GM23338 (cell line): Measurements from ENCODE around the gene VKORC1L1. TPM values are rescaled to one million over a fixed set of nuclear protein-coding genes. Genes with fewer than 3 reads are reported as not detected.

Experiments used
- ATAC-seq: fragments of 200-7000 bp; cut with Tn5 transposase; 3 replicates; pipeline ENCODE4 v1.9.1; 2020
- DNase-seq: peaks from one replicate; pipeline ENCODE4 v3.0.0-alpha.2; 2015; ENCODE audit warnings: low spot score
- H2AFZ ChIP-seq: fragments of 200-600 bp; sonication (generic); 2 replicates; pipeline ENCODE4 v1.8.0; 2016; ENCODE audit warnings: antibody characterized with exemption, mild to moderate bottlenecking, moderate library complexity
- H3F3A ChIP-seq: fragments of 200-600 bp; sonication (generic); replicated peaks from 2 replicates; pipeline ENCODE4 v1.8.0; 2017; ENCODE audit warnings: antibody characterized with exemption, mixed run types, low read depth
- H3K27ac ChIP-seq: fragments of 200-600 bp; sonication (generic); 2 replicates; pipeline ENCODE4 v1.6.1; 2016; ENCODE audit warnings: low read depth
- H3K27me3 ChIP-seq: fragments of 200-600 bp; sonication (generic); 2 replicates; pipeline ENCODE4 v1.8.0; 2016; ENCODE audit warnings: mild to moderate bottlenecking, mixed run types, moderate library complexity; ENCODE audit not compliant: insufficient read depth
- H3K36me3 ChIP-seq: fragments of 200-600 bp; sonication (generic); 2 replicates; pipeline ENCODE4 v1.8.0; 2016; ENCODE audit warnings: mild to moderate bottlenecking; ENCODE audit not compliant: insufficient read depth
- H3K4me1 ChIP-seq: fragments of 200-600 bp; sonication (generic); 2 replicates; pipeline ENCODE4 v1.8.0; 2016; ENCODE audit warnings: mild to moderate bottlenecking, moderate library complexity; ENCODE audit not compliant: insufficient read depth
- H3K4me2 ChIP-seq: fragments of 200-600 bp; sonication (generic); 2 replicates; pipeline ENCODE4 v1.7.1; 2017; ENCODE audit warnings: mixed run types
- H3K4me3 ChIP-seq: fragments of 200-600 bp; sonication (generic); 2 replicates; pipeline ENCODE4 v1.6.1; 2016; ENCODE audit warnings: mixed run types
- H3K79me2 ChIP-seq: fragments of 200-600 bp; sonication (generic); replicated peaks from 2 replicates; pipeline ENCODE4 v1.8.0; 2017; ENCODE audit warnings: mild to moderate bottlenecking; ENCODE audit not compliant: insufficient read depth
- H3K9me2 ChIP-seq: fragments of 200-600 bp; sonication (generic); 2 replicates; pipeline ENCODE4 v1.8.0; 2017; ENCODE audit not compliant: insufficient read depth
- H4K20me1 ChIP-seq: fragments of 200-600 bp; sonication (generic); replicated peaks from 2 replicates; pipeline ENCODE4 v1.8.0; 2017; ENCODE audit warnings: mild to moderate bottlenecking; ENCODE audit not compliant: insufficient read depth
- H3K27ac Mint-ChIP-seq: 2 replicates; pipeline ENCODE4 v1.8.0; 2020; ENCODE audit warnings: inconsistent platforms, mild to moderate bottlenecking, moderate library complexity, mixed read lengths
- H3K27me3 Mint-ChIP-seq: 3 replicates; pipeline ENCODE4 v1.8.0; 2022; ENCODE audit warnings: low read depth, mild to moderate bottlenecking, moderate library complexity, mixed read lengths, inconsistent platforms; ENCODE audit not compliant: insufficient read depth, poor library complexity
- H3K36me3 Mint-ChIP-seq: 3 replicates; pipeline ENCODE4 v1.8.0; 2021; ENCODE audit warnings: low read depth, mild to moderate bottlenecking, inconsistent platforms, moderate library complexity, mixed read lengths
- H3K4me1 Mint-ChIP-seq: 3 replicates; pipeline ENCODE4 v1.8.0; 2020; ENCODE audit warnings: mild to moderate bottlenecking, inconsistent platforms, mixed read lengths
- H3K4me3 Mint-ChIP-seq: 3 replicates; pipeline ENCODE4 v1.8.0; 2021; ENCODE audit warnings: moderate library complexity, mild to moderate bottlenecking, inconsistent platforms, mixed read lengths
- H3K9me3 Mint-ChIP-seq: 3 replicates; pipeline ENCODE4 v1.8.0; 2020; ENCODE audit warnings: moderate library complexity, mild to moderate bottlenecking, inconsistent platforms, mixed read lengths
- CREB1 ChIP-seq: fragments of 250-450 bp; sonication (Bioruptor Pico); IDR thresholded peaks from 2 replicates; pipeline ENCODE4 v1.5.0; 2020; ENCODE audit warnings: low read depth, mild to moderate bottlenecking, moderate library complexity
- CTCF ChIP-seq, 2 experiments: fragments of 200-600 bp in 1 of 2; sonication (generic) in 1 of 2; conservative IDR thresholded peaks; 2 replicates each; pipeline versions ENCODE4 v1.5.1 to v1.6.1; 2016 to 2017; ENCODE audit warnings: antibody characterized with exemption in 2 of 2, low read depth in 2 of 2, mild to moderate bottlenecking in 2 of 2, moderate library complexity in 1 of 2
- ETS1 ChIP-seq: IDR thresholded peaks from 2 replicates; pipeline ENCODE4 v1.6.1; 2016; ENCODE audit warnings: antibody characterized with exemption
- EZH2 ChIP-seq: fragments of 200-600 bp; sonication (generic); IDR thresholded peaks from one replicate; pipeline ENCODE4 v1.8.0; 2017; ENCODE audit warnings: antibody characterized with exemption, mild to moderate bottlenecking, low read depth; ENCODE audit not compliant: unreplicated experiment
- JUNB ChIP-seq: IDR thresholded peaks from one replicate; pipeline ENCODE4 v1.6.1; 2016; ENCODE audit warnings: antibody characterized with exemption; ENCODE audit not compliant: unreplicated experiment
- NANOG ChIP-seq: IDR thresholded peaks from 2 replicates; pipeline ENCODE4 v1.6.1; 2016; ENCODE audit warnings: antibody characterized with exemption, borderline replicate concordance
- POLR2AphosphoS5 ChIP-seq: IDR thresholded peaks from 2 replicates; pipeline ENCODE4 v1.6.1; 2016; ENCODE audit warnings: antibody characterized with exemption, low read depth
- REST ChIP-seq: IDR thresholded peaks from one replicate; pipeline ENCODE4 v1.6.1; 2018; ENCODE audit warnings: antibody characterized with exemption; ENCODE audit not compliant: unreplicated experiment
- STAT1 ChIP-seq: IDR thresholded peaks from one replicate; pipeline ENCODE4 v1.6.1; 2016; ENCODE audit warnings: antibody characterized with exemption; ENCODE audit not compliant: unreplicated experiment
- ZNF114 ChIP-seq: fragments of 250-450 bp; sonication (Bioruptor Pico); IDR thresholded peaks from 2 replicates; pipeline ENCODE4 v1.5.0; 2020; ENCODE audit warnings: mild to moderate bottlenecking, moderate library complexity
- ZNF331 ChIP-seq: fragments of 250-450 bp; sonication (Bioruptor Pico); IDR thresholded peaks from 2 replicates; pipeline ENCODE4 v1.5.0; 2020; ENCODE audit warnings: low read depth, mild to moderate bottlenecking, moderate library complexity
- polyA plus RNA-seq: library from polyadenylated mRNA; unstranded; fragments of >200 nt; fragmentation: Nextera tagmentation; extraction: Ambion mirVana; gene quantifications from 2 replicates; pipeline ENCODE4 v1.2.1, GENCODE V29; 2016
- total RNA-seq: library from RNA; depleted of rRNA; stranded (reverse); fragments of >200 nt; shearing (Covaris generic); gene quantifications from 2 replicates; pipeline ENCODE4 v1.2.3, GENCODE V29; 2014

VKORC1L1 gene
- total and polyA plus RNA-seq, 2 experiments from 2014 or later = 21.5 to 30.3 TPM

DNA sequence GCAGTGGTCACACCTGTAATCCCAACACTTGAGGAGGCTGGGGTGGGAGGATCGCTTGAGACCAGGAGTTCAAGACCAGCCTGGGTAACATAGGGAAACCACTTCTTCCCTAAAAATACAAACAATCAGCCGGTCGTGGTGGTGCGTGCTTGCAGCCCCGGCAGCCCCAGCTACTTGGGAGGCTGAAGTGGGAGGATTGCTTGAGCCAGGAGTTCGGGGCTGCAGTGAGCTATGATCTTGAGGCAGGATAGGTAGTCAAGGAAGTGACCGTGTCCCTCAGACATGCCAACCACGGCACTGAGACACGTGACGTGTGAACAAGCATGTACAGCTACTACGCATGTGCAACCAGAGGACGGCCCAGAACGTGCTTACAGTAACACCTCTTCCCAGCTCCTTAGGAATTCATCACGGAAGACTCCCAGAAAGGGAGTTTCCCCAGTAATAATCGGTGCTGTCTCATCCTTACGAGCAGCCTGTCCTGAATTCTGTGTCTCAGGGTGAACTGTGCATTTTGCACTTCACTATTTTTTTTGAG lies 103.9 kb downstream of the VKORC1L1 start:
- H3K27ac Mint-ChIP-seq = no peak overlapping the region
- peaks cover 6% of the 10 kb centered on the region; the same call in 1 of the 2 replicates for H3K36me3 ChIP-seq

GRCh38 chr7:65978891-65979582 lies 106.2 kb downstream of the VKORC1L1 start:
- H3K27ac Mint-ChIP-seq = no peak overlapping the region
- TF ChIP-seq EZH2 (no peak), CREB1 (CRISPR knock-in tag) (no peak), ETS1 (no peak), ZNF114 (CRISPR knock-in tag) (no peak), POLR2AphosphoS5 (no peak), ZNF331 (CRISPR knock-in tag) (no peak), REST (no peak), STAT1 (no peak), JUNB (no peak), NANOG (no peak)

More for the DNA sequence above, 103.9 kb downstream of the VKORC1L1 start:
- peaks cover 42% of the 10 kb centered on the region for H3K36me3 Mint-ChIP-seq
- H3K27me3 Mint-ChIP-seq = peaks cover 8% of the 10 kb centered on the region
- Histone ChIP-seq H3K27ac (no peak overlapping the region), H3F3A (no peaks in the 10 kb centered on the region), H2AFZ (no peak overlapping the region), H3K79me2 (peaks cover 16% of the 10 kb centered on the region), H4K20me1 (peaks cover 5% of the 10 kb centered on the region), H3K4me3 (no peak overlapping the region), H3K4me1 (no peaks in the 10 kb centered on the region), H3K9me2 (no peaks in the 10 kb centered on the region), H3K27me3 (no peaks in the 10 kb centered on the region), H3K4me2 (no peak overlapping the region)
- no peak overlapping the region for H3K4me3 Mint-ChIP-seq
- no peak for DNase-seq
- TF ChIP-seq ETS1 (no peak), CREB1 (CRISPR knock-in tag) (no peak), ZNF114 (CRISPR knock-in tag) (no peak), CTCF (conservative IDR thresholded peaks at IDR 0.05; ENCODE audit: low read depth in 2 of 2) (no peak)
- no peak for ATAC-seq
- H3K9me3 Mint-ChIP-seq = no peaks in the 10 kb centered on the region; the same call in 2 of the 3 replicates
- H3K4me1 Mint-ChIP-seq = no peaks in the 10 kb centered on the region; the same call in 2 of the 3 replicates

More at GRCh38 chr7:65978891-65979582, 106.2 kb downstream of the VKORC1L1 start:
- DNase-seq (no peak), ATAC-seq (no peak)
- H3K9me2 ChIP-seq = no peaks in the 10 kb centered on the region
- Mint-ChIP-seq H3K27me3 (peaks cover 6% of the 10 kb centered on the region), H3K36me3 (peaks cover 22% of the 10 kb centered on the region), H3K4me3 (no peak overlapping the region), H3K4me1 (no peaks in the 10 kb centered on the region; the same call in 2 of the 3 replicates), H3K9me3 (no peaks in the 10 kb centered on the region; the same call in 2 of the 3 replicates)
- peaks cover 3% of the 10 kb centered on the region; the same call in 1 of the 2 replicates for H3K36me3 ChIP-seq
- no peak overlapping the region for H3K4me2 ChIP-seq
- H3K4me1 ChIP-seq = no peaks in the 10 kb centered on the region
- H3K27ac ChIP-seq = no peak overlapping the region
- no peak overlapping the region for H3K4me3 ChIP-seq
- H3K27me3 ChIP-seq = no peaks in the 10 kb centered on the region
- H3K79me2 ChIP-seq = peaks cover 17% of the 10 kb centered on the region
- peaks cover 3% of the 10 kb centered on the region; the same call in 1 of the 2 replicates for H4K20me1 ChIP-seq
- H2AFZ ChIP-seq = no peak overlapping the region
- H3F3A ChIP-seq = no peaks in the 10 kb centered on the region
